Glutamatergic neuron (in vitro differentiated cells): ENCODE measurements around the gene SLX4IP. TPM values are rescaled to one million over a fixed set of nuclear protein-coding genes. Genes with fewer than 3 reads are reported as not detected.

Experiments used
- DNase-seq: peaks from one replicate; pipeline ENCODE4 v3.0.0; 2022
- H3K27ac Mint-ChIP-seq: one replicate; pipeline ENCODE4 v1.8.0; 2020; ENCODE audit warnings: mild to moderate bottlenecking, mixed read lengths, inconsistent platforms; ENCODE audit not compliant: unreplicated experiment
- H3K27me3 Mint-ChIP-seq: one replicate; pipeline ENCODE4 v1.8.0; 2020; ENCODE audit warnings: mild to moderate bottlenecking, moderate library complexity, mixed read lengths, inconsistent platforms; ENCODE audit not compliant: unreplicated experiment
- H3K36me3 Mint-ChIP-seq: one replicate; pipeline ENCODE4 v1.8.0; 2020; ENCODE audit warnings: mild to moderate bottlenecking, mixed read lengths, inconsistent platforms; ENCODE audit not compliant: unreplicated experiment
- H3K4me1 Mint-ChIP-seq: one replicate; pipeline ENCODE4 v1.8.0; 2020; ENCODE audit warnings: mild to moderate bottlenecking, low read depth, mixed read lengths, inconsistent platforms; ENCODE audit not compliant: unreplicated experiment
- H3K4me3 Mint-ChIP-seq: one replicate; pipeline ENCODE4 v1.8.0; 2020; ENCODE audit warnings: mild to moderate bottlenecking, mixed read lengths, inconsistent platforms; ENCODE audit not compliant: unreplicated experiment
- H3K9me3 Mint-ChIP-seq: one replicate; pipeline ENCODE4 v1.8.0; 2020; ENCODE audit warnings: mild to moderate bottlenecking, moderate library complexity, mixed read lengths, inconsistent platforms; ENCODE audit not compliant: unreplicated experiment
- CTCF ChIP-seq: fragments of 200-600 bp; sonication (generic); IDR thresholded peaks from one replicate; pipeline ENCODE4 v1.5.0; 2021; ENCODE audit not compliant: partially characterized antibody, unreplicated experiment
- total RNA-seq: library from RNA; stranded (reverse); fragmentation: NEBNext Ultra II Directional; extraction: Animal tissue kit (Norgen Biotek cat#: 25700); gene quantifications from one replicate; pipeline ENCODE4 v1.2.1, GENCODE V29; 2021; ENCODE audit not compliant: unreplicated experiment

Gene SLX4IP
- total RNA-seq, 1 donor from 2014 or later: 7.9 TPM

- Mint-ChIP-seq H3K4me1 (peaks cover 20% of the 10 kb centered on the region), H3K4me3 (peak overlapping the region; percentile 98), H3K9me3 (peaks cover 4% of the 10 kb centered on the region), H3K27ac (peak overlapping the region; percentile 87), H3K27me3 (peaks cover 3% of the 10 kb centered on the region), H3K36me3 (no peaks in the 10 kb centered on the region)
- DNase-seq: no peak
- no peak for TF ChIP-seq CTCF
These were observed 2.0 kb upstream of the SLX4IP start for GRCh38 chr20:10433014-10433622.

- peak within 1 kb of the TSS; percentile 89 for H3K27ac Mint-ChIP-seq
- H3K36me3 Mint-ChIP-seq: no peaks in the 10 kb centered on the region
- peak; percentile 94 for DNase-seq
- no peak for TF ChIP-seq CTCF
- H3K9me3 Mint-ChIP-seq: peaks cover 4% of the 10 kb centered on the region
- H3K4me3 Mint-ChIP-seq: peak within 1 kb of the TSS; percentile 98
- H3K27me3 Mint-ChIP-seq: peaks cover 3% of the 10 kb centered on the region
- peaks cover 18% of the 10 kb centered on the region for H3K4me1 Mint-ChIP-seq
These were observed 1.3 kb upstream of the SLX4IP start, which contains the start of gene MKKS for GRCh38 chr20:10433623-10434466. TSS of gene MKKS (minus strand) at chr20:10434222. CDS start at chr20:10413514, 20,708 bp downstream.

GRCh38 chr20:10434467-10434831 lies 656 bp upstream of the SLX4IP start:
- Mint-ChIP-seq H3K27me3 (peaks cover 2% of the 10 kb centered on the region), H3K4me1 (peaks cover 12% of the 10 kb centered on the region), H3K4me3 (peak overlapping the region; percentile 98), H3K9me3 (peaks cover 4% of the 10 kb centered on the region), H3K36me3 (no peaks in the 10 kb centered on the region), H3K27ac (peak overlapping the region; percentile 89)
- peak; percentile 85 for DNase-seq
- TF ChIP-seq CTCF: no peak

GRCh38 chr20:10436053-10436699 lies 1.1 kb downstream of the SLX4IP start:
- no peak for DNase-seq
- peak overlapping the region; percentile 12 for H3K27ac Mint-ChIP-seq
- H3K4me3 Mint-ChIP-seq: peak overlapping the region; percentile 98

More at GRCh38 chr20:10436053-10436699, 1.1 kb downstream of the SLX4IP start:
- H3K36me3 Mint-ChIP-seq: no peaks in the 10 kb centered on the region
- peaks cover 2% of the 10 kb centered on the region for H3K27me3 Mint-ChIP-seq
- no peak for TF ChIP-seq CTCF
- peaks cover 4% of the 10 kb centered on the region for H3K9me3 Mint-ChIP-seq
- peaks cover 4% of the 10 kb centered on the region for H3K4me1 Mint-ChIP-seq
